ENCODE data around the gene POLA1.

Gene POLA1

DNA sequence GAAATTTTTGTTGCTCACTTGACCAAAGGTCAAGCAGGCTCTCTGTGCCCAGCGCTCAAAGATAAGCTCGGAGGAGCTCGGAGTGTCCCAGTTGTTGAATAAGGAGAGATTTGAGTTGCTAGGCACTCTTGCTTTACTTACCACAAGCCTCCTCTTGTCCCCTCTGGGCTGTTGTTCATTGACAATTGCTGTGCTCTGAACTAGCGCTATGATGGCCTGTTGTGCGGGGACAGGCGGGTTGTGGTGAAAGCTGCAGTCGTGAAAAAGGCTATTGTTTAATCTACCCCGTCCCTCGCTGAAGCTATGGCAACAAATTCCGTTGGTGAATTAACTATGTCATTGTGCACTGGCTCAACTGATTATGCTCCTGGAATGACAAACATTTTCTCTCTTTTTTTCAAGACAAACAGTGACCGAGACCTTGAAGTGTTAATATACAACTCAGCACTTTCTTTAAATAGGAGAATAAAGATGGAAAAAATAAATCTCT lies 21.0 kb upstream of the POLA1 start:
- DNase-seq (ENCODE audit: extremely low read depth, low read depth): no peak
- TF ChIP-seq, protein P1, sequence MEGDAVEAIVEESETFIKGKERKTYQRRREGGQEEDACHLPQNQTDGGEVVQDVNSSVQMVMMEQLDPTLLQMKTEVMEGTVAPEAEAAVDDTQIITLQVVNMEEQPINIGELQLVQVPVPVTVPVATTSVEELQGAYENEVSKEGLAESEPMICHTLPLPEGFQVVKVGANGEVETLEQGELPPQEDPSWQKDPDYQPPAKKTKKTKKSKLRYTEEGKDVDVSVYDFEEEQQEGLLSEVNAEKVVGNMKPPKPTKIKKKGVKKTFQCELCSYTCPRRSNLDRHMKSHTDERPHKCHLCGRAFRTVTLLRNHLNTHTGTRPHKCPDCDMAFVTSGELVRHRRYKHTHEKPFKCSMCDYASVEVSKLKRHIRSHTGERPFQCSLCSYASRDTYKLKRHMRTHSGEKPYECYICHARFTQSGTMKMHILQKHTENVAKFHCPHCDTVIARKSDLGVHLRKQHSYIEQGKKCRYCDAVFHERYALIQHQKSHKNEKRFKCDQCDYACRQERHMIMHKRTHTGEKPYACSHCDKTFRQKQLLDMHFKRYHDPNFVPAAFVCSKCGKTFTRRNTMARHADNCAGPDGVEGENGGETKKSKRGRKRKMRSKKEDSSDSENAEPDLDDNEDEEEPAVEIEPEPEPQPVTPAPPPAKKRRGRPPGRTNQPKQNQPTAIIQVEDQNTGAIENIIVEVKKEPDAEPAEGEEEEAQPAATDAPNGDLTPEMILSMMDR (IDR thresholded peaks at IDR 0.05; ENCODE audit: low read depth, low read length): no peak

DNA sequence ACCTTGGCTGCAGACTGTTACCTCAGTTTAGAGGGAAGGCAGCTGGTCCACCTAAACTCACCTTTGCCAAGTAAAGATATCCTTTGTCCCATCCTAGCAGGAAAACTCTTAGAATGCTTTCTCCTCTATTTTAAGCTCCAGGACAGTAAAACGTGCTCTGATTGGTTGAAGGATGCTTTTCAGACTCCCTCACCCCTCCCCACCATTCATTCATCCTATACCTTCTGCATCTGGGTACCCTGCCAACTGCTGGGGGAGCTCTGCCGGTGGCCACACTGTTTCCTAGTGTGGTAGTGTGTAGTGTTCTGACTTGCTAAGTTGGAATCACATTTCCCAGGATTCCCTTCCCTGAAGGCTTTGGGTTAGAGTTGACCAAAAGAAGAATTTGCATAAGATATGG lies 20.3 kb upstream of the POLA1 start:
- no peak for DNase-seq (ENCODE audit: extremely low read depth, low read depth)
- TF ChIP-seq, protein P1 (IDR thresholded peaks at IDR 0.05; ENCODE audit: low read depth, low read length): no peak

DNA sequence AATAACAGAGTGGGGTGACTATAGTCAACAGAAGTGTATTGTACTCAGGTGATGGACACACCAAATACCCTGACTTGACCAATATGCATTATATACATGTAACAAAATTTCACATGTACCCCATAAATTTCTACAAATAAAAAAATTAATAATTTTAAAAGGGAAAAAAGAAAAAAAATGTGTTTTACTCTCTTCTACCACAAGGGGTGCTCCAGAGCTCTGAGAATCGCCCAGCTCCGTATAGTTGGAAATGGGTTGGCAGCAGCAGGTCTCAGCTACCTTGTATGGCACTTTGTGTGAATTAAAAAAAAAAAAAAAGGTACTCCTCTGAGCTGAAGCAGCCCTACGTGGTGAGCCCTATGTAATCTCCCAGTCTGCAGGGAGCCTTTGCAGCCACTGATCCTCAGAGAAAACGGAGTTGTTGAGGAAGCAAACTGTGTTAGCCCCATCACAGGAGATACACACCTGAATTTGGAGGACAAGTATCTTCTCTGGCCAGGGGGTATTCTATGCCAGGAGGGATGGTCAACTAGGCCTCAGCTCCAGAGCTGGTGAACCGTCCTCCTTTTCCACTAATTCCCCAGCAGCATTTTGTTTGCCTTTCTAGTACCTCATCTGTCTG lies 17.2 kb upstream of the POLA1 start:
- DNase-seq (ENCODE audit: extremely low read depth, low read depth): no peak
- TF ChIP-seq, protein P1 (IDR thresholded peaks at IDR 0.05; ENCODE audit: low read depth, low read length): peak; percentile 62

DNA sequence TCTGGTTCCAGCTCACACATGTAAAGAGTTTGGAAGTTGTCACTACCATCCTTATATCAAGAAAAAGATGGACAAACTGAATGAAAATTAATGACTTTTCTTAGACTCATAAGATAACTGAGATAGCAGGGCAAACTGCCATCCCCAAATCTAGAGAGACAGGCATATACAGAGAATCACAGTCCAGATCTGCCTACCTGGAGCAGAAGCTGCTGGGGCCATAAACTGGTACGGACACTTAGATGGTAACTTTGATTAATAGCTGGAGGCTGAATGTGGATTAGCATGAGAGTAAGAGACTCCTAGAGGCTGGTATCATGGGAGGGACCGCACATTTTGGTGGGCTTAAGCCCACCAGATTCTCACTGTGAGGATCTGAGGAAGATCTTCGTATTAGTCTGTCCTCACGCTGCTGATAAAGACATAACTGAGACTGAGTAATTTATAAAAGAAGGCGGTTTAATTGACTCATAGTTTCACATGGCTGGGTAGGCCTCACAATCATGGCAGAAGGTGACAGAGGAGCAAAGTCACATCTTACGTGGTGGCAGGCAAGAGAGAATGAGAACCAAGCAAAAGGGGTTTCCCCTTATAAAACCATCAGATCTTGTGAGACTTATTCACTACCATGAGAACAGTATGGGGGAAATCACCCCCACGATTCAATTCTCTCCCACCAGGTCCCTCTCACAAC lies 10.8 kb upstream of the POLA1 start:
- TF ChIP-seq, protein P1 (IDR thresholded peaks at IDR 0.05; ENCODE audit: low read depth, low read length): no peak
- no peak for DNase-seq (ENCODE audit: extremely low read depth, low read depth)

DNA sequence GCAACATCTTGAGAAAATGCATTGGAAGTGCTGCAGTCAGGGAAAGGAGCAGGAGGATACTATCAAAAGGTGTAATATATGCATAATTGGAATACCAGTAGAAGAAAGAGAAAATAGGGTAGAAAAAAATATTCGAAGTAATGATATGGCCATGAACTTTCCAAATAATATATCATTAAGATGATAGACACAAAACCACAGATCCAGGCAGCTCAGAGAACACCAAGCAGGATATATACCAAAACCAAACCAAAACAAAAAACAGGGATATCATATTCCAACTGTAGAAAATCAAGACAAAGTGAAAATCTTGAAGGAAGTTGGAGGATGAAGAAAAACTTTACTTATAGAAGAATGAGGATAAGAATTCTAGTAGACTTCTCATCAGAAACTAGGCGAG lies 9.7 kb upstream of the POLA1 start:
- TF ChIP-seq, protein P1 (IDR thresholded peaks at IDR 0.05; ENCODE audit: low read depth, low read length): no peak
- DNase-seq (ENCODE audit: extremely low read depth, low read depth): no peak

DNA sequence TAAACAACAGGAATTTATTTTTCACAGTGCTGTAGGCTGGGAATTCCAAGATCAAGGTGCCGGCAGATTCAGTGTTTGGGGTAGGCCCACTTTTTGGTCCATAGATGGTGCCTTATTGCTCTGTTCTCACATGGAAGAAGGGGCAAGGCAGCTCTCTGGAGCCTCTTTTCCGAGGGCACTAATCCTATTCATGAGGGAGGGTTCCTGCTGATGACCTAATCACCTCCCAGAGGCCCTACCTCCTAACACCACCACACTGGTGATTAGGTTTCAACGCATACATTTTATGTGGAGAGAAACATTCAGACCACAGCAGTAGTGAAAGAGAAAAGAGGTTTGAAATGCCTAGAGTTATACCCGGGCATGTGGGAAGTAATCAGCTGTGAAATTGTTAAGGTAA lies 1.4 kb upstream of the POLA1 start:
- no peak for DNase-seq (ENCODE audit: extremely low read depth, low read depth)
- TF ChIP-seq, protein P1 (IDR thresholded peaks at IDR 0.05; ENCODE audit: low read depth, low read length): no peak

DNA sequence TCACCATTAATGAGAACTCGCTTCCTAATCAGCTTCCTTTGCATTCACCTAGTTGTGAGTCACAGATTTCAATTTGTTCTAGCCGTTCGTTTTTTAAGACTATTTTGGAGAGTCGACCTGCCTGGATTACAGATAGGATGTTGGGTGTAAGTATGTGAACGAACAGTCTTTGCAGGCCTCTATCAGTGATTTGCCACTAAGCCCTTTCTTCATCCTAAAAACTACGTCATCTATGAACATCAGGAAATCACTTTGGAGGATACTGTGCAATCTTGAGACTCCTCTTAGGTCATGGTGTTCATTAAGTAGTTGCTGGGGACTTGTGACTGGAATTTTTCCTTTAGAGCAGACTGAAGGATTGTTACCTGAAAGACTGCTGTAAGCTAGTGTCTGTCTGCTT lies 1.1 kb downstream of the POLA1 start:
- no peak for DNase-seq (ENCODE audit: extremely low read depth, low read depth)
- TF ChIP-seq, protein P1 (IDR thresholded peaks at IDR 0.05; ENCODE audit: low read depth, low read length): no peak

All from AG09319 (cell line).